Neural cell (in vitro differentiated cells): ENCODE measurements around the gene HGF. TPM values are rescaled to one million over a fixed set of nuclear protein-coding genes. Genes with fewer than 3 reads are reported as not detected.

Experiments used
- H2AFZ ChIP-seq: fragments of 200-600, 300-800 bp; sonication (generic), shearing (Covaris generic); 2 replicates; pipeline ENCODE4 v1.6.0; 2014; ENCODE audit warnings: low read depth, mild to moderate bottlenecking, antibody characterized with exemption, low read length, moderate library complexity
- H3F3A ChIP-seq: fragments of 200-600 bp; shearing (Covaris generic); 2 replicates; pipeline ENCODE4 v1.6.1; 2016; ENCODE audit warnings: mild to moderate bottlenecking, moderate library complexity, mixed read lengths, antibody characterized with exemption, low read length; ENCODE audit not compliant: insufficient read depth, poor library complexity, severe bottlenecking
- H3K27ac ChIP-seq: fragments of 200-600, 300-800 bp; sonication (generic), shearing (Covaris generic); 2 replicates; pipeline ENCODE4 v1.5.1; 2014; ENCODE audit warnings: mild to moderate bottlenecking, low read length, moderate library complexity
- H3K27me3 ChIP-seq: fragments of 300-800, 200-600 bp; sonication (generic), shearing (Covaris generic); 2 replicates; pipeline ENCODE4 v1.6.0; 2014; ENCODE audit warnings: mild to moderate bottlenecking, low read depth, low read length, moderate library complexity; ENCODE audit not compliant: insufficient read depth
- H3K36me3 ChIP-seq: fragments of 300-800, 200-600 bp; sonication (generic), shearing (Covaris generic); 2 replicates; pipeline ENCODE4 v1.5.1; 2014; ENCODE audit warnings: mild to moderate bottlenecking, antibody characterized with exemption, low read length, moderate library complexity; ENCODE audit not compliant: insufficient read depth
- H3K4me2 ChIP-seq: fragments of 300-800, 200-600 bp; sonication (generic), shearing (Covaris generic); 2 replicates; pipeline ENCODE4 v1.6.0; 2014; ENCODE audit warnings: mild to moderate bottlenecking, low read length
- H3K4me3 ChIP-seq: fragments of 300-800, 200-600 bp; sonication (generic), shearing (Covaris generic); 2 replicates; pipeline ENCODE4 v1.5.1; 2014; ENCODE audit warnings: mild to moderate bottlenecking, low read length, moderate library complexity
- H3K79me2 ChIP-seq: fragments of 200-600 bp; shearing (Covaris generic); replicated peaks from 2 replicates; pipeline ENCODE4 v1.6.0; 2014; ENCODE audit warnings: mild to moderate bottlenecking, low read length, moderate library complexity; ENCODE audit not compliant: insufficient read depth
- H3K9ac ChIP-seq: fragments of 300-800, 200-600 bp; sonication (generic), shearing (Covaris generic); 2 replicates; pipeline ENCODE4 v1.6.1; 2016; ENCODE audit warnings: mild to moderate bottlenecking, low read length, mixed read lengths
- H3K9me2 ChIP-seq: fragments of 200-600 bp; shearing (Covaris generic); 2 replicates; pipeline ENCODE4 v1.6.1; 2016; ENCODE audit warnings: mild to moderate bottlenecking, low read length, mixed read lengths; ENCODE audit not compliant: insufficient read depth
- H3K9me3 ChIP-seq: fragments of 200-600, 300-800 bp; sonication (generic), shearing (Covaris generic); 2 replicates; pipeline ENCODE4 v1.6.1; 2016; ENCODE audit warnings: mild to moderate bottlenecking, mixed run types, low read length, moderate library complexity, mixed read lengths
- H4K20me1 ChIP-seq: fragments of 200-600 bp; shearing (Covaris generic); 2 replicates; pipeline ENCODE4 v1.6.1; 2016; ENCODE audit warnings: mild to moderate bottlenecking, mixed run types; ENCODE audit not compliant: insufficient read depth
- EP300 ChIP-seq: fragments of 450-650 bp; conservative IDR thresholded peaks from 2 replicates; pipeline ENCODE4 v1.6.1; 2014; ENCODE audit warnings: antibody characterized with exemption, mild to moderate bottlenecking, moderate library complexity; ENCODE audit not compliant: poor library complexity, severe bottlenecking
- EZH2 ChIP-seq: fragments of 200-600, 300-800 bp; shearing (Covaris generic), sonication (generic); IDR thresholded peaks from 2 replicates; pipeline ENCODE4 v1.6.1; 2014; ENCODE audit warnings: antibody characterized with exemption, low read length, borderline replicate concordance, mild to moderate bottlenecking; ENCODE audit not compliant: insufficient read depth, poor library complexity, severe bottlenecking
- MXI1 ChIP-seq: fragments of 450-650 bp; conservative IDR thresholded peaks from 2 replicates; pipeline ENCODE4 v1.6.1; 2014; ENCODE audit warnings: antibody characterized with exemption, mild to moderate bottlenecking; ENCODE audit not compliant: poor library complexity, severe bottlenecking
- POLR2AphosphoS5 ChIP-seq: IDR thresholded peaks from 2 replicates; pipeline ENCODE4 v1.6.1; 2012
- RAD21 ChIP-seq: fragments of 450-650 bp; conservative IDR thresholded peaks from 2 replicates; pipeline ENCODE4 v1.6.1; 2014; ENCODE audit warnings: antibody characterized with exemption, mild to moderate bottlenecking, moderate library complexity
- SMC3 ChIP-seq: fragments of 450-650 bp; conservative IDR thresholded peaks from 2 replicates; pipeline ENCODE4 v1.6.1; 2014; ENCODE audit warnings: antibody characterized with exemption, mild to moderate bottlenecking, moderate library complexity; ENCODE audit not compliant: poor library complexity
- TAF1 ChIP-seq: IDR thresholded peaks from 2 replicates; pipeline ENCODE4 v1.6.1; 2012; ENCODE audit warnings: low read depth
- polyA plus RNA-seq: library from polyadenylated mRNA; depleted of rRNA; stranded (reverse); fragments of >200 nt; gene quantifications from 2 replicates; pipeline ENCODE4 v1.2.3, GENCODE V29; 2014
- TF ChIP-seq, protein P1 (sequence below): fragments of 450-650 bp; IDR thresholded peaks from 2 replicates; pipeline ENCODE4 v1.5.1; 2014; ENCODE audit warnings: antibody characterized with exemption, mild to moderate bottlenecking, moderate library complexity; ENCODE audit not compliant: poor library complexity, severe bottlenecking
- TF ChIP-seq, protein P2 (sequence below): IDR thresholded peaks from 2 replicates; pipeline ENCODE4 v1.6.1; 2012; ENCODE audit warnings: borderline replicate concordance

The HGF gene
- polyA plus RNA-seq, 1 donor from 2014 or later = not detected

DNA sequence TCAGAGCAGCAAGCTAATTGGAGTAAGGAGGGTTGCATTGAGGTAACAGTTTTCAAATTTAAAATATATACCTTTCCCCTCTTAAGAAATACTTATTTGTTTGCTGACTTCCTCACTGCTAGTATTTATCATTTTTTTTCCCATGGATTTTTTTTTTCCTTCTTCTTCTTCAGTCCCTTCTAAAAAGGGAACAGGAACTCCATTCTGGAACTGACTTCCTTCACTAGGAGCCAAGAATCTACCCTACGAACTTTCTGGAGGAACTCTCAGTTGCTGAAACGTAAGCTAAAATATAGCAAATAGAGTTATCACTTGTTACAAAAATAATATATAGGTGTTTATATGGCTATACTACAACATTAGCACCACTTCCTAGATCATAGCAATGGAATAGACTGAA lies 95.4 kb downstream of the HGF start:
- H3F3A ChIP-seq = no peaks in the 10 kb centered on the region
- H4K20me1 ChIP-seq = no peaks in the 10 kb centered on the region
- no peaks in the 10 kb centered on the region for H3K36me3 ChIP-seq
- H3K4me3 ChIP-seq = no peak overlapping the region
- no peak for TF ChIP-seq MXI1
- TF ChIP-seq, protein P1, sequence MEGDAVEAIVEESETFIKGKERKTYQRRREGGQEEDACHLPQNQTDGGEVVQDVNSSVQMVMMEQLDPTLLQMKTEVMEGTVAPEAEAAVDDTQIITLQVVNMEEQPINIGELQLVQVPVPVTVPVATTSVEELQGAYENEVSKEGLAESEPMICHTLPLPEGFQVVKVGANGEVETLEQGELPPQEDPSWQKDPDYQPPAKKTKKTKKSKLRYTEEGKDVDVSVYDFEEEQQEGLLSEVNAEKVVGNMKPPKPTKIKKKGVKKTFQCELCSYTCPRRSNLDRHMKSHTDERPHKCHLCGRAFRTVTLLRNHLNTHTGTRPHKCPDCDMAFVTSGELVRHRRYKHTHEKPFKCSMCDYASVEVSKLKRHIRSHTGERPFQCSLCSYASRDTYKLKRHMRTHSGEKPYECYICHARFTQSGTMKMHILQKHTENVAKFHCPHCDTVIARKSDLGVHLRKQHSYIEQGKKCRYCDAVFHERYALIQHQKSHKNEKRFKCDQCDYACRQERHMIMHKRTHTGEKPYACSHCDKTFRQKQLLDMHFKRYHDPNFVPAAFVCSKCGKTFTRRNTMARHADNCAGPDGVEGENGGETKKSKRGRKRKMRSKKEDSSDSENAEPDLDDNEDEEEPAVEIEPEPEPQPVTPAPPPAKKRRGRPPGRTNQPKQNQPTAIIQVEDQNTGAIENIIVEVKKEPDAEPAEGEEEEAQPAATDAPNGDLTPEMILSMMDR = no peak
- H3K9me3 ChIP-seq = no peaks in the 10 kb centered on the region
- no peaks in the 10 kb centered on the region for H3K27me3 ChIP-seq
- no peak overlapping the region for H3K4me2 ChIP-seq
- H2AFZ ChIP-seq = no peak overlapping the region
- no peak overlapping the region for H3K27ac ChIP-seq
- no peaks in the 10 kb centered on the region for H3K79me2 ChIP-seq
- H3K9me2 ChIP-seq = no peaks in the 10 kb centered on the region
- H3K9ac ChIP-seq = no peak overlapping the region

DNA sequence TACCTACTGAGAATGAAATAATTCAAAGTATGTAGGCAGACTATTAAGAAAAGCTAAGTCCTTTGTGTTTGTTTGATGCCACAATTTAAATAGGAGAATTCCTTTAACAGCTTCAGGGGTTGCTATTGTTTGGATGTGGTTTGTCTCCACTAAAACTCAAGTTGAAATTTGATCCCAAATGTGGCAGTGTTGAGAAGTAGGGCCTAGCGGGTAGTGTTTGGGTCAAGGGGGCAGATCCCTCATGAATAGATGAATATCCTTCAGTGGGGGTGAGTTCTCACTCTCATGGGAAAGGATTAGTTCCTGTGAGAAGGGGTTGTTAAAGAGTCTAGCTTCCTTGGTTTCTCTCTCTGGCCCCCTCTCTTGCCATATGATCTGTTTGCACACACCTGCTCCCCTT lies 97.0 kb downstream of the HGF start:
- Histone ChIP-seq H3K27me3 (no peaks in the 10 kb centered on the region), H2AFZ (no peak overlapping the region), H3K27ac (no peak overlapping the region), H3F3A (no peaks in the 10 kb centered on the region), H3K9me3 (no peaks in the 10 kb centered on the region), H3K9ac (no peak overlapping the region), H3K4me3 (no peak overlapping the region), H3K79me2 (no peaks in the 10 kb centered on the region), H3K9me2 (no peaks in the 10 kb centered on the region), H3K4me2 (no peak overlapping the region), H3K36me3 (no peaks in the 10 kb centered on the region), H4K20me1 (no peaks in the 10 kb centered on the region)
- no peak for TF ChIP-seq EP300
- TF ChIP-seq RAD21 = no peak
- TF ChIP-seq, protein P2, sequence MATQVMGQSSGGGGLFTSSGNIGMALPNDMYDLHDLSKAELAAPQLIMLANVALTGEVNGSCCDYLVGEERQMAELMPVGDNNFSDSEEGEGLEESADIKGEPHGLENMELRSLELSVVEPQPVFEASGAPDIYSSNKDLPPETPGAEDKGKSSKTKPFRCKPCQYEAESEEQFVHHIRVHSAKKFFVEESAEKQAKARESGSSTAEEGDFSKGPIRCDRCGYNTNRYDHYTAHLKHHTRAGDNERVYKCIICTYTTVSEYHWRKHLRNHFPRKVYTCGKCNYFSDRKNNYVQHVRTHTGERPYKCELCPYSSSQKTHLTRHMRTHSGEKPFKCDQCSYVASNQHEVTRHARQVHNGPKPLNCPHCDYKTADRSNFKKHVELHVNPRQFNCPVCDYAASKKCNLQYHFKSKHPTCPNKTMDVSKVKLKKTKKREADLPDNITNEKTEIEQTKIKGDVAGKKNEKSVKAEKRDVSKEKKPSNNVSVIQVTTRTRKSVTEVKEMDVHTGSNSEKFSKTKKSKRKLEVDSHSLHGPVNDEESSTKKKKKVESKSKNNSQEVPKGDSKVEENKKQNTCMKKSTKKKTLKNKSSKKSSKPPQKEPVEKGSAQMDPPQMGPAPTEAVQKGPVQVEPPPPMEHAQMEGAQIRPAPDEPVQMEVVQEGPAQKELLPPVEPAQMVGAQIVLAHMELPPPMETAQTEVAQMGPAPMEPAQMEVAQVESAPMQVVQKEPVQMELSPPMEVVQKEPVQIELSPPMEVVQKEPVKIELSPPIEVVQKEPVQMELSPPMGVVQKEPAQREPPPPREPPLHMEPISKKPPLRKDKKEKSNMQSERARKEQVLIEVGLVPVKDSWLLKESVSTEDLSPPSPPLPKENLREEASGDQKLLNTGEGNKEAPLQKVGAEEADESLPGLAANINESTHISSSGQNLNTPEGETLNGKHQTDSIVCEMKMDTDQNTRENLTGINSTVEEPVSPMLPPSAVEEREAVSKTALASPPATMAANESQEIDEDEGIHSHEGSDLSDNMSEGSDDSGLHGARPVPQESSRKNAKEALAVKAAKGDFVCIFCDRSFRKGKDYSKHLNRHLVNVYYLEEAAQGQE = no peak
- TF ChIP-seq, protein P1 = no peak
- no peak for TF ChIP-seq EZH2
- TF ChIP-seq MXI1 = no peak
- no peak for TF ChIP-seq TAF1
- TF ChIP-seq SMC3 = no peak
- no peak for TF ChIP-seq POLR2AphosphoS5
